Renal cortex interstitium (tissue), 3 donors: ENCODE measurements around the gene FXYD2. TPM values are rescaled to one million over a fixed set of nuclear protein-coding genes. Genes with fewer than 3 reads are reported as not detected.

Experiments
- polyA plus RNA-seq, 3 donors: library from polyadenylated mRNA; unstranded; fragments of 120-200 nt; gene quantifications; one replicate each; pipeline ENCODE4 v1.2.1, GENCODE V29; 2013; ENCODE audit not compliant: insufficient read length in 3 of 3

FXYD2 gene
- polyA plus RNA-seq, 3 donors, result 363 to 550 (median 455) TPM

Other genes starting within 250 kb of the FXYD2 start
- gene DSCAML1, start 27.5 kb downstream of the FXYD2 start, polyA plus RNA-seq, result 1 to 10 TPM; 2.7 to 4.4 (median 3.0) TPM
- 100 to 1,000 TPM; 116 to 131 (median 122) TPM for gene FXYD6, start 51.9 kb upstream of the FXYD2 start, polyA plus RNA-seq
- 1 to 10 TPM in 1 of 3 donors, under 1 TPM in 2; 0.53 to 1.4 (median 0.57) TPM for gene TMPRSS13, start 104.7 kb upstream of the FXYD2 start, polyA plus RNA-seq
- 1 to 10 TPM; 2.2 to 4.5 (median 3.1) TPM for gene IL10RA, start 161.7 kb upstream of the FXYD2 start, polyA plus RNA-seq